SHP77 (cell line): Measurements from ENCODE around the gene IAH1.

Source experiments
- DNase-seq, 2 experiments: peaks; one replicate each; lab custom pipeline; 2025; lab: John Stamatoyannopoulos, UW

The IAH1 gene

GRCh38 chr2:9474361-9475057 is at the start of gene IAH1:
Gene IAH1, plus strand, starts transcription at chr2:9474551. Its CDS starts 16 bp downstream, at chr2:9474567.
- DNase-seq = peak; percentile 54 to 55

- DNase-seq = no peak
Measured at GRCh38 chr2:9428965-9429577, 45.3 kb upstream of the IAH1 start.

GRCh38 chr2:9430316-9431293 is 43.7 kb upstream of the IAH1 start:
- no peak for DNase-seq

GRCh38 chr2:9434489-9434888 is 39.9 kb upstream of the IAH1 start:
- DNase-seq = no peak

- no peak for DNase-seq
Measured at GRCh38 chr2:9439536-9439935, 34.8 kb upstream of the IAH1 start.

- DNase-seq = no peak
Measured at GRCh38 chr2:9440058-9440727, 34.2 kb upstream of the IAH1 start.

- no peak for DNase-seq
Measured at GRCh38 chr2:9441556-9441955, 32.8 kb upstream of the IAH1 start.

GRCh38 chr2:9443526-9443925 is 30.8 kb upstream of the IAH1 start:
- DNase-seq = no peak

GRCh38 chr2:9445089-9445488 is 29.3 kb upstream of the IAH1 start:
- DNase-seq = no peak

- DNase-seq = no peak
Measured at GRCh38 chr2:9451231-9451630, 23.1 kb upstream of the IAH1 start.

GRCh38 chr2:9460441-9461017 is 13.8 kb upstream of the IAH1 start:
- no peak for DNase-seq

GRCh38 chr2:9461079-9461478 is 13.3 kb upstream of the IAH1 start:
- no peak for DNase-seq

GRCh38 chr2:9462313-9462712 is 12.0 kb upstream of the IAH1 start:
- DNase-seq = peak in 1 of 2 experiments; percentile 3

- DNase-seq = peak in 1 of 2 experiments; percentile 30
Measured at GRCh38 chr2:9462886-9463697, 11.3 kb upstream of the IAH1 start.

GRCh38 chr2:9463698-9464034 is 10.7 kb upstream of the IAH1 start:
- DNase-seq = no peak

GRCh38 chr2:9465170-9465569 is 9.2 kb upstream of the IAH1 start:
- DNase-seq = no peak

GRCh38 chr2:9466147-9466683 is 8.1 kb upstream of the IAH1 start:
- DNase-seq = no peak

- DNase-seq = no peak
Measured at GRCh38 chr2:9467687-9468086, 6.7 kb upstream of the IAH1 start.

- DNase-seq = no peak
Measured at GRCh38 chr2:9471206-9471605, 3.1 kb upstream of the IAH1 start.

GRCh38 chr2:9472511-9472910 is 1.8 kb upstream of the IAH1 start:
- no peak for DNase-seq
